ENCODE results near the gene PRKN.

DNA sequence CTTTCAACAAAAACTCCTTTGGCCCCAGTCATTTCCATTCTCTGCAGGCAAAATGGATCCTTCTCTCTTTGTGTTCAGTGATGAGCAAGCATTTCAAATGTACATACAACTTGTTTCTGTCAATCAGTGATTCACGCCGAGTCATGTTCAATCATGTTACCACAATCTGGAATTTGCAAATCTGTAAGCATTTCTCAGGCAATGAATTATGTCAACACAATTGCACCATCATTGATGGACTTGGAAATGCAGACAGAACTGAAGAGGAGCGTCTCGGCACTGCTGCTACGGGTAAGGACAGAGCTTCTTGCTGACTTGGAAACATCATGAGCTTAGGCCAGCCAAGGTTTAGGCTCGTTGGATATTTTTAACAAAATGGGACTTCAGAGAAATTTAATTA, 1320.9 kb downstream of the PRKN start:
- TF ChIP-seq, protein P1, sequence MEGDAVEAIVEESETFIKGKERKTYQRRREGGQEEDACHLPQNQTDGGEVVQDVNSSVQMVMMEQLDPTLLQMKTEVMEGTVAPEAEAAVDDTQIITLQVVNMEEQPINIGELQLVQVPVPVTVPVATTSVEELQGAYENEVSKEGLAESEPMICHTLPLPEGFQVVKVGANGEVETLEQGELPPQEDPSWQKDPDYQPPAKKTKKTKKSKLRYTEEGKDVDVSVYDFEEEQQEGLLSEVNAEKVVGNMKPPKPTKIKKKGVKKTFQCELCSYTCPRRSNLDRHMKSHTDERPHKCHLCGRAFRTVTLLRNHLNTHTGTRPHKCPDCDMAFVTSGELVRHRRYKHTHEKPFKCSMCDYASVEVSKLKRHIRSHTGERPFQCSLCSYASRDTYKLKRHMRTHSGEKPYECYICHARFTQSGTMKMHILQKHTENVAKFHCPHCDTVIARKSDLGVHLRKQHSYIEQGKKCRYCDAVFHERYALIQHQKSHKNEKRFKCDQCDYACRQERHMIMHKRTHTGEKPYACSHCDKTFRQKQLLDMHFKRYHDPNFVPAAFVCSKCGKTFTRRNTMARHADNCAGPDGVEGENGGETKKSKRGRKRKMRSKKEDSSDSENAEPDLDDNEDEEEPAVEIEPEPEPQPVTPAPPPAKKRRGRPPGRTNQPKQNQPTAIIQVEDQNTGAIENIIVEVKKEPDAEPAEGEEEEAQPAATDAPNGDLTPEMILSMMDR (conservative IDR thresholded peaks at IDR 0.05 in 1 of 2, IDR thresholded peaks at IDR 0.05 in 1 of 2; ENCODE audit: low read depth in 1 of 2, low read length in 2 of 2), result no peak
- TF ChIP-seq EZH2 (IDR thresholded peaks at IDR 0.05; ENCODE audit: low read length, missing control alignments), result no peak

All from fibroblast of lung (primary cell).